Fibroblast of villous mesenchyme (primary cell): ENCODE measurements around the gene ANP32A. TPM values are rescaled to one million over a fixed set of nuclear protein-coding genes. Genes with fewer than 3 reads are reported as not detected.
A peak's percentile ranks its signal among the peaks of the same experiment; 100 is the strongest.

Experiments
- DNase-seq: peaks from one replicate; pipeline ENCODE4 v3.0.0-alpha.2; 2010; ENCODE audit warnings: low read depth
- H3K4me3 ChIP-seq: 2 replicates; pipeline ENCODE4 v1.5.1; 2011; ENCODE audit warnings: low read depth, mild to moderate bottlenecking, low read length
- CTCF ChIP-seq: IDR thresholded peaks from 2 replicates; pipeline ENCODE4 v1.5.1; 2012; ENCODE audit warnings: low read depth, mild to moderate bottlenecking, low read length; ENCODE audit not compliant: insufficient read depth
- total RNA-seq: library from RNA; depleted of rRNA; stranded (reverse); fragments of >200 nt; gene quantifications from 2 replicates; pipeline ENCODE4 v1.2.3, GENCODE V29; 2012

Gene ANP32A
- total RNA-seq, 1 donor, result 38.0 TPM

DNA sequence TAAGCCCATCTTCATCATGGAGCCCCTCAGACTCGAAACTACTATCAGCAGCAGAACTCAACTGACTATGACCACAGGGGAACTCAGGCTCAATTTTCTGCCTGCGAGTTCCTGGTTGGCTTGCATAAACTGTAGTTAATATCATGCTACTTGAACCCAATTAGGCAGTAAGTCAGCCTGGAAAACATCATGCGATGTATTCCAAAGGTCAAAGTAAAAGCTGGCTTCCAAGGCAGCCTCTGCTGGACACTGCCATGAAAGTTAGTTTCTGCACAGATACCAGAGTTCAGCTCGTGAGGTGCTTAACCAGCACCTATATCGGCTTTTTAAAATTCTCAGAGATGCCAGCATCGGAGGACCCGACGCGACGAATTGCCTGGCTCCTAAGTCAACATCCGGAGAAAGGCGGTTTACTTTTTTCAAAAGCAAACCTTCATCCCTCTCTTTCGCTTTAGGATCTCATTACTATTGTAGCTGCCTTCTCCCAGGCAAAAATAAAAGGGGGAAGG is 3.8 kb downstream of the ANP32A start:
- TF ChIP-seq CTCF, result no peak
- DNase-seq, result peak; percentile 38
- H3K4me3 ChIP-seq, result peak overlapping the region; percentile 84

- DNase-seq, result no peak
- H3K4me3 ChIP-seq, result no peak overlapping the region
- no peak for TF ChIP-seq CTCF
Observed at GRCh38 chr15:68816158-68816557, 4.5 kb downstream of the ANP32A start.

GRCh38 chr15:68815598-68815997 is 5.1 kb downstream of the ANP32A start:
- TF ChIP-seq CTCF, result no peak
- DNase-seq, result no peak
- H3K4me3 ChIP-seq, result no peak overlapping the region

DNA sequence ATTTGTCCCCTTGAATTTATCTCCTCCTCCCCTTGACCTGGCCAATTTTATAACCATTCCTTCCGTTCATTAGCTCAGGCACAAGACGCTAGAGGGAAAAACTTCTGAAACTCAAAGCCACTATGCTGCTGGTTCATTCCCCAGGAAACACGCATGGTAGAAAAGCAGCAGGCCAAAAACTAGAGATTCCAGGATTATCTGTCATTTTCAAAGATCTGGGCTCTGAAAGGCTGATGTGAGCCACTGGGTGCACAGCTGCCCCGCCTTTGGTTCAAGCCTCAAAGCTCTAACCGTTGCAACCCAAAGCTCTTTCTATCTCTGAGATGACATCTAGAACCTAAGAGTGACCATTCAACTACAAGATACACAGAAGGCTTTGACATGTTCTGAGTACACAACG is 6.1 kb downstream of the ANP32A start:
- TF ChIP-seq CTCF, result no peak
- DNase-seq, result no peak

DNA sequence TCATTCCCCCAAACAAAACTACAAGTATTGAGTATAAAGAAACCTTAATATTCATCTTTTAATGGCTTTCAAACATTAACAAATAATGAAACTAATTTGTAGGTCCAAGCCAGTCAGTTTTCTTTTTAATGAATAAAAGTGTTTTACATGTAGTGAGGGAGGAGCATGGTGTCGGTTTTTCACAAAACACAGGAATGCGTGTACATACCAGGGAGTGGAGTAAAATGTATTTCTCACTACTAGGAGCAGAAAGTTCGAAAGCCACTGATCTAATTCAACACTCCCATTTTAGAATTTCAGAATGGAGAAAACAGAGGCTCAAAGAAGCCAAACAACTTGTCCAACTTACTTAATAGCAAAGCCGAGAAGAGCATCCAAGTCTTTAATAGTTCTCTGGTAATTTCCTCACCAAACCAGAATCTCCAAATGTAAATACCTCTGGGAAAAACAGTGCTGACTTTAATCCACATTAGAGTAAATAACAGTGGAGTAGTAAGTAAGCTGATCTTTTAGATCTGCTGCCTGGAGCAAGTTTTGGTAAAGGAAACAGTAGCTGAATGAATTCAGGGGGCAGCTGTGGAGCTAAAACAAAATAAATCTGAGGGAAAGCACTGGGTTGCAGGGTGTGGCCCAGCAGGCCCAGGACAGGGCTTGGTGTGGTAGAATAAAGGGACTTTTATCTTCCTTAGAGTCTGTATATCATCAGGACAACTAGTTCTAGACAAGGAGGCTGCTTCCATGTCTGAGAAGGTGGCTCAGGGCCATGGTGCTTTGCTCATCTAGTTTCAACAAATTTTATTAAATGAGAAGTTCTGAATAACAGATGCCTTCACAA is 7.9 kb downstream of the ANP32A start:
- TF ChIP-seq CTCF, result no peak
- no peak overlapping the region for H3K4me3 ChIP-seq
- DNase-seq, result peak; percentile 69

More for the DNA sequence above, 6.1 kb downstream of the ANP32A start:
- no peak overlapping the region for H3K4me3 ChIP-seq

DNA sequence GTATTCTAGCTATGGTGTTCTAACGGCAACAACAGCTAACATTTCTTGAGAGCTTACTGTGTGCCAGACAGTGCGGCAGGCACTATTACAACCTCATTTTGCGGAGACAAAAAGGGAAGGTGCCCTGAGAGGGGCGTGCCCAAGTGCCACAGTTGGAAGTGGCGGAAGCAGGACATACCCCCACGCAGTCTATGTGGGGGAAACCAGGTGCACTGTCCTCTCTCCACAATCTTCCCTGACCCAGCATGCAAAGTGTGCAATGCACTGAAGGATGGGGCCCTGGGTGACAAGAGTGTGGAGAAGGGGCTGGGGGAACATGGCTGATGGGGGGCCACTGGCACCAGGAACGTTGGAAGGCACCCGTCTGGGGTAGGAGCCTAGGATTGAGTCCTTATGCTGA is 8.6 kb downstream of the ANP32A start:
- no peak for TF ChIP-seq CTCF
- no peak for DNase-seq
- no peak overlapping the region for H3K4me3 ChIP-seq
